Astrocyte (in vitro differentiated cells and primary cell): ENCODE data around the gene MATR3. TPM values are rescaled to one million over a fixed set of nuclear protein-coding genes. Genes with fewer than 3 reads are reported as not detected.
A peak's percentile ranks its signal among the peaks of the same experiment; 100 is the strongest.

ENCODE experiments used
- DNase-seq: peaks from one replicate; pipeline ENCODE4 v3.0.0-alpha.2; 2010; ENCODE audit warnings: low read depth
- FAIRE-seq: peaks from 2 replicates; lab custom pipeline; 2011; peaks lifted over from hg19 to GRCh38; lab: Jason Lieb, UNC
- H2AFZ ChIP-seq: 2 replicates; pipeline ENCODE4 v1.6.0; 2012; ENCODE audit warnings: low read depth, low read length, inconsistent platforms
- H3K27ac ChIP-seq: 2 replicates; pipeline ENCODE4 v1.5.1; 2011; ENCODE audit warnings: low read depth, low read length, inconsistent platforms
- H3K27me3 ChIP-seq: 2 replicates; pipeline ENCODE4 v1.6.0; 2011; ENCODE audit warnings: low read length, inconsistent platforms; ENCODE audit not compliant: insufficient read depth
- H3K36me3 ChIP-seq: 2 replicates; pipeline ENCODE4 v1.5.1; 2011; ENCODE audit warnings: low read length, inconsistent platforms; ENCODE audit not compliant: insufficient read depth
- H3K4me1 ChIP-seq: 2 replicates; pipeline ENCODE4 v1.5.1; 2011; ENCODE audit warnings: low read length, inconsistent platforms; ENCODE audit not compliant: insufficient read depth
- H3K4me2 ChIP-seq: 2 replicates; pipeline ENCODE4 v1.6.0; 2012; ENCODE audit warnings: low read length, inconsistent platforms
- H3K4me3 ChIP-seq: 2 replicates; pipeline ENCODE4 v1.5.1; 2011; ENCODE audit warnings: low read depth, mild to moderate bottlenecking, low read length, inconsistent platforms; ENCODE audit not compliant: insufficient read depth
- H3K79me2 ChIP-seq: 2 replicates; pipeline ENCODE4 v1.6.0; 2012; ENCODE audit warnings: mild to moderate bottlenecking, low read length, inconsistent platforms; ENCODE audit not compliant: insufficient read depth
- H3K9ac ChIP-seq: 2 replicates; pipeline ENCODE4 v1.6.0; 2012; ENCODE audit warnings: mild to moderate bottlenecking, low read length, inconsistent platforms
- H3K9me3 ChIP-seq: 2 replicates; pipeline ENCODE4 v1.5.1; 2012; ENCODE audit warnings: low read depth, mild to moderate bottlenecking, low read length, inconsistent platforms; ENCODE audit not compliant: insufficient read depth
- H4K20me1 ChIP-seq: 2 replicates; pipeline ENCODE4 v1.6.0; 2012; ENCODE audit warnings: low read length, inconsistent platforms; ENCODE audit not compliant: insufficient read depth
- H3K27ac Mint-ChIP-seq: one replicate; pipeline ENCODE4 v1.8.0; 2021; ENCODE audit warnings: mild to moderate bottlenecking, mixed read lengths; ENCODE audit not compliant: unreplicated experiment
- H3K27me3 Mint-ChIP-seq: one replicate; pipeline ENCODE4 v1.8.0; 2021; ENCODE audit warnings: low read depth, mixed read lengths; ENCODE audit not compliant: unreplicated experiment
- H3K36me3 Mint-ChIP-seq: one replicate; pipeline ENCODE4 v1.8.0; 2021; ENCODE audit warnings: low read depth, mixed read lengths; ENCODE audit not compliant: unreplicated experiment
- H3K4me1 Mint-ChIP-seq: one replicate; pipeline ENCODE4 v1.8.0; 2021; ENCODE audit warnings: low read depth, mixed read lengths; ENCODE audit not compliant: unreplicated experiment
- H3K4me3 Mint-ChIP-seq: one replicate; pipeline ENCODE4 v1.8.0; 2021; ENCODE audit warnings: mild to moderate bottlenecking, moderate library complexity, mixed read lengths; ENCODE audit not compliant: unreplicated experiment
- H3K9me3 Mint-ChIP-seq: one replicate; pipeline ENCODE4 v1.8.0; 2021; ENCODE audit warnings: mild to moderate bottlenecking, mixed read lengths; ENCODE audit not compliant: unreplicated experiment
- EZH2 ChIP-seq: IDR thresholded peaks from 2 replicates; pipeline ENCODE4 v1.6.1; 2012; ENCODE audit warnings: mild to moderate bottlenecking, low read length, inconsistent platforms; ENCODE audit not compliant: insufficient read depth
- total RNA-seq: library from RNA; stranded (reverse); gene quantifications from 2 replicates; pipeline ENCODE4 v1.2.1, GENCODE V29; 2021
- TF ChIP-seq, protein P1 (sequence below): IDR thresholded peaks from 2 replicates; pipeline ENCODE4 v1.5.1; 2011; ENCODE audit warnings: low read depth, mild to moderate bottlenecking, inconsistent platforms, low read length, moderate library complexity; ENCODE audit not compliant: insufficient read depth

The MATR3 gene
- total RNA-seq, 1 donor from 2014 or later: 126 TPM

DNA sequence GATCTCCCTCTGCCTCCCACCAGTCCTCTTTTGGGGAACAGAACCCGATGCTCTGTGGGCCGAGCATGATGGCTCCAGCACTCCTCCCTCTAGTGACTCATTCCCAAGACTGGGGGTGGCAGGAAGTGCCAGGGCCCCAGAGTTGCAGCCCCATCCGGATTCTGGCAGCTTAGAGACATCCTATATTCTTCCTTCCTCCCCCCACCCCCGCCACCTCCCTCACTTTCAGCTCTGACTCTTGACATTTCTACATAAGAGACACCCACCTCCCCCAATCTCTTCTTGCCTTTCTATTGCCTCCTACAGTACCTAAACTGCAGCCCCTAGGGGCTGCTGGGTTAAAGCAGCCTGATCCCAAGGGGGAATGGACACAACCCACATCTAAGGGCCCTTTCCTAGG lies 47.1 kb upstream of the MATR3 start:
- no peaks in the 10 kb centered on the region for H3K9me3 ChIP-seq
- H3K9ac ChIP-seq: no peak overlapping the region
- H2AFZ ChIP-seq: peak overlapping the region; percentile 83
- H3K36me3 ChIP-seq: no peaks in the 10 kb centered on the region
- Mint-ChIP-seq H3K36me3 (no peaks in the 10 kb centered on the region), H3K27ac (no peak overlapping the region), H3K9me3 (peaks cover 2% of the 10 kb centered on the region), H3K27me3 (peaks cover 3% of the 10 kb centered on the region), H3K4me1 (peaks cover 15% of the 10 kb centered on the region), H3K4me3 (no peak overlapping the region)
- no peak overlapping the region for H3K27ac ChIP-seq
- H3K4me2 ChIP-seq: peak overlapping the region; percentile 52
- FAIRE-seq (no peak), DNase-seq (no peak)
- no peaks in the 10 kb centered on the region for H3K27me3 ChIP-seq
- TF ChIP-seq, protein P1, sequence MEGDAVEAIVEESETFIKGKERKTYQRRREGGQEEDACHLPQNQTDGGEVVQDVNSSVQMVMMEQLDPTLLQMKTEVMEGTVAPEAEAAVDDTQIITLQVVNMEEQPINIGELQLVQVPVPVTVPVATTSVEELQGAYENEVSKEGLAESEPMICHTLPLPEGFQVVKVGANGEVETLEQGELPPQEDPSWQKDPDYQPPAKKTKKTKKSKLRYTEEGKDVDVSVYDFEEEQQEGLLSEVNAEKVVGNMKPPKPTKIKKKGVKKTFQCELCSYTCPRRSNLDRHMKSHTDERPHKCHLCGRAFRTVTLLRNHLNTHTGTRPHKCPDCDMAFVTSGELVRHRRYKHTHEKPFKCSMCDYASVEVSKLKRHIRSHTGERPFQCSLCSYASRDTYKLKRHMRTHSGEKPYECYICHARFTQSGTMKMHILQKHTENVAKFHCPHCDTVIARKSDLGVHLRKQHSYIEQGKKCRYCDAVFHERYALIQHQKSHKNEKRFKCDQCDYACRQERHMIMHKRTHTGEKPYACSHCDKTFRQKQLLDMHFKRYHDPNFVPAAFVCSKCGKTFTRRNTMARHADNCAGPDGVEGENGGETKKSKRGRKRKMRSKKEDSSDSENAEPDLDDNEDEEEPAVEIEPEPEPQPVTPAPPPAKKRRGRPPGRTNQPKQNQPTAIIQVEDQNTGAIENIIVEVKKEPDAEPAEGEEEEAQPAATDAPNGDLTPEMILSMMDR: no peak
- no peak for TF ChIP-seq EZH2
- H3K79me2 ChIP-seq: no peaks in the 10 kb centered on the region
- peaks cover 6% of the 10 kb centered on the region for H3K4me1 ChIP-seq
- no peaks in the 10 kb centered on the region for H4K20me1 ChIP-seq
- H3K4me3 ChIP-seq: no peak overlapping the region

DNA sequence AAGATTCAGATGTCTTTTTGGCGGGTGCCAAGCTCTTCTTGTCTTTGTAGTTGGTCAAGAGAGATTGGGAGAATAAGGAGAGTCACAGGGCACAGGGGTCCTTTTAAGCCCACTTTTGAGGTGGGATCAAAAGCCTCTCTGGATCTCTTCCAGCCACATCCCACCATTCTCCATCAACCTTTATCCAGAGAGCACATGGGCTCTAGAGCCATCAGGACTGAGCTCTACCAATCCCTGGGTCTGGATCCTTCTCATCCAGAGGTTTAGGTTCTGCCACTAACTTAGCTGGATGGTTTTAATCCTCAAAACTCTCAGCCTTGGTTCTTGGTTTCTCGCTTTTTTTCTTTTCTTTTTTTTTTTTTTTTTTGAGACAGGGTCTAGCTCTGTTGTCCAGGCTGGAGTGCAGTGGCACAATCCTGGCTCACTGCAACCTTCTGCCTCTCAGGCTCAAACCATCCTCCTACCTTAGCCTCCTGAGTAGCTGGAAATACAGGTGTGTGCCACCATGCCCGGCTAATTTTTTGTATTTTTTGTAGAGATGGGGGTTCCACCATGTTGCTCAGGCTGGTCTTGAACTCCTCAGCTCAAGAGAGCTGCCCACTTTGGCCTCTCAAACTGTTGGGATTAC lies 44.6 kb upstream of the MATR3 start:
- no peaks in the 10 kb centered on the region for H3K79me2 ChIP-seq
- H2AFZ ChIP-seq: no peak overlapping the region
- peaks cover 19% of the 10 kb centered on the region for H3K4me1 Mint-ChIP-seq
- H3K4me1 ChIP-seq: peaks cover 6% of the 10 kb centered on the region
- no peak overlapping the region for H3K27ac Mint-ChIP-seq
- no peak overlapping the region for H3K27ac ChIP-seq
- DNase-seq (no peak), FAIRE-seq (no peak)
- TF ChIP-seq EZH2: no peak
- TF ChIP-seq, protein P1: no peak
- H4K20me1 ChIP-seq: no peaks in the 10 kb centered on the region
- H3K36me3 Mint-ChIP-seq: no peaks in the 10 kb centered on the region
- H3K36me3 ChIP-seq: no peaks in the 10 kb centered on the region
- H3K9me3 ChIP-seq: no peaks in the 10 kb centered on the region
- H3K4me2 ChIP-seq: no peak overlapping the region
- no peak overlapping the region for H3K4me3 Mint-ChIP-seq
- no peaks in the 10 kb centered on the region for H3K27me3 ChIP-seq
- H3K9me3 Mint-ChIP-seq: peaks cover 2% of the 10 kb centered on the region
- no peaks in the 10 kb centered on the region for H3K27me3 Mint-ChIP-seq
- no peak overlapping the region for H3K9ac ChIP-seq
- H3K4me3 ChIP-seq: no peak overlapping the region

DNA sequence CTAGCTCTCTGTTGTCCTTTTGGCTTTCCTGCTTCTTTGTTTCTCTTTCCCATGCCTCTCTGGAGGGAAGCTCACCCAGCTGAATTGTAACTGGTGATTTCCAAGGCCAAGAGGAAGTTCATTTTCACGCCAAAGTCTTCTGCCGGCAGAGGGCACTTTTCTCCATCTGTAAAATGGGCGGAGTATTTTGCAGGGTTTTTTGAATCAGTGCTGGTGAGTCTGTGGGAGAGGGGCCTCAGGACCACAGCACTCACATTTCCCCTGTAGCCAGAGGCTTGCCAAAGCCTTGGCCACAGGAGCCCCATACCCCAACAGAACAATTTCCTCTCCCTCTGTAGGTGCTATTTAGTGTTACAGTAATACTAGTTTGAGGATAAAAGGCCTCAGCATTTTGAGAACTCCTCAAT lies 42.3 kb upstream of the MATR3 start:
- H2AFZ ChIP-seq: no peak overlapping the region

More for the DNA sequence above, 42.3 kb upstream of the MATR3 start:
- Mint-ChIP-seq H3K27ac (no peak overlapping the region), H3K4me1 (peaks cover 11% of the 10 kb centered on the region), H3K4me3 (no peak overlapping the region), H3K36me3 (no peaks in the 10 kb centered on the region), H3K9me3 (peaks cover 2% of the 10 kb centered on the region), H3K27me3 (no peaks in the 10 kb centered on the region)
- no peak for TF ChIP-seq EZH2
- TF ChIP-seq, protein P1: no peak
- no peak overlapping the region for H3K9ac ChIP-seq
- H3K27me3 ChIP-seq: no peaks in the 10 kb centered on the region
- H4K20me1 ChIP-seq: no peaks in the 10 kb centered on the region
- no peaks in the 10 kb centered on the region for H3K4me1 ChIP-seq
- DNase-seq: no peak
- H3K9me3 ChIP-seq: no peaks in the 10 kb centered on the region
- FAIRE-seq: no peak
- H3K4me3 ChIP-seq: no peak overlapping the region
- H3K4me2 ChIP-seq: no peak overlapping the region
- H3K79me2 ChIP-seq: no peaks in the 10 kb centered on the region
- no peaks in the 10 kb centered on the region for H3K36me3 ChIP-seq
- H3K27ac ChIP-seq: no peak overlapping the region
